Neural progenitor cell (in vitro differentiated cells): Measurements from ENCODE around the gene CHRNB4.
"Not testable (repeated sequence)": the region's sequence is repeated elsewhere in the genome, so short reads cannot be mapped to it uniquely, and the experiment has no call there.

Experiments
- CTCF ChIP-seq: fragments of 200-600 bp; sonication (generic); IDR thresholded peaks from 2 replicates; pipeline ENCODE4 v1.5.1; 2017; ENCODE audit warnings: antibody characterized with exemption, mild to moderate bottlenecking
- EZH2 ChIP-seq: fragments of 200-600 bp; sonication (generic); IDR thresholded peaks from 2 replicates; pipeline ENCODE4 v1.6.1; 2017; ENCODE audit warnings: antibody characterized with exemption, mild to moderate bottlenecking, moderate library complexity
- EZH2phosphoT487 ChIP-seq: fragments of 200-600 bp; sonication (generic); IDR thresholded peaks from 2 replicates; pipeline ENCODE4 v1.6.1; 2017; ENCODE audit warnings: antibody characterized with exemption

GRCh38 chr15:78683599-78683998 lies 42.6 kb upstream of the CHRNB4 start:
- TF ChIP-seq CTCF, EZH2, EZH2phosphoT487: not testable (repeated sequence)
